NCI-H345 treated with DMSO at 0.1 percent for 48 hours (cell line): ENCODE results near the gene CNIH3.

Experiments
- DNase-seq: peaks from one replicate; lab custom pipeline; 2025; ENCODE audit not compliant: unreplicated experiment; lab: John Stamatoyannopoulos, UW

CNIH3 gene

GRCh38 chr1:224640587-224640986, 24.5 kb downstream of the CNIH3 start:
- DNase-seq = no peak

- DNase-seq = no peak
Measured at GRCh38 chr1:224641030-224641429, 24.9 kb downstream of the CNIH3 start.

- no peak for DNase-seq
Measured at GRCh38 chr1:224643653-224644052, 27.5 kb downstream of the CNIH3 start.

GRCh38 chr1:224644553-224645154, 28.5 kb downstream of the CNIH3 start:
- peak; percentile 23 for DNase-seq

- no peak for DNase-seq
Measured at GRCh38 chr1:224647449-224647848, 31.3 kb downstream of the CNIH3 start.

- DNase-seq = no peak
Measured at GRCh38 chr1:224650290-224650689, 34.2 kb downstream of the CNIH3 start.

GRCh38 chr1:224651188-224651587, 35.1 kb downstream of the CNIH3 start:
- DNase-seq = no peak

- no peak for DNase-seq
Measured at GRCh38 chr1:224656392-224656791, 40.3 kb downstream of the CNIH3 start.

- DNase-seq = no peak
Measured at GRCh38 chr1:224660074-224660473, 44.0 kb downstream of the CNIH3 start.

- no peak for DNase-seq
Measured at GRCh38 chr1:224662870-224663269, 46.8 kb downstream of the CNIH3 start.

- no peak for DNase-seq
Measured at GRCh38 chr1:224665016-224665415, 48.9 kb downstream of the CNIH3 start.

GRCh38 chr1:224666078-224666477, 50.0 kb downstream of the CNIH3 start:
- no peak for DNase-seq

GRCh38 chr1:224666913-224667312, 50.8 kb downstream of the CNIH3 start:
- DNase-seq = no peak

GRCh38 chr1:224668984-224669383, 52.9 kb downstream of the CNIH3 start:
- no peak for DNase-seq

- DNase-seq = no peak
Measured at GRCh38 chr1:224669403-224669802, 53.3 kb downstream of the CNIH3 start.

GRCh38 chr1:224670506-224670905, 54.4 kb downstream of the CNIH3 start:
- DNase-seq = no peak

- no peak for DNase-seq
Measured at GRCh38 chr1:224671076-224671475, 55.0 kb downstream of the CNIH3 start.

GRCh38 chr1:224673141-224673540, 57.0 kb downstream of the CNIH3 start:
- DNase-seq = no peak

- DNase-seq = no peak
Measured at GRCh38 chr1:224675590-224675989, 59.5 kb downstream of the CNIH3 start.

GRCh38 chr1:224676551-224676950, 60.4 kb downstream of the CNIH3 start:
- DNase-seq = no peak

GRCh38 chr1:224678168-224678567, 62.1 kb downstream of the CNIH3 start:
- no peak for DNase-seq

- DNase-seq = no peak
Measured at GRCh38 chr1:224679606-224680005, 63.5 kb downstream of the CNIH3 start.

- no peak for DNase-seq
Measured at GRCh38 chr1:224681816-224682215, 65.7 kb downstream of the CNIH3 start.
